ENCODE results near the gene SLC39A11. TPM values are rescaled to one million over a fixed set of nuclear protein-coding genes. Genes with fewer than 3 reads are reported as not detected.

The SLC39A11 gene
- total RNA-seq, 2 experiments from 2014 or later = 25.6 to 51.5 TPM

GRCh38 chr17:72891627-72892026, 200.9 kb downstream of the SLC39A11 start:
- Histone ChIP-seq H3K4me3 (ENCODE audit: low read depth, low read length, poor library complexity, severe bottlenecking) (no peak overlapping the region), H3K27ac (ENCODE audit: low read depth, low read length, poor library complexity, severe bottlenecking) (no peak overlapping the region), H3K79me2 (ENCODE audit: insufficient read depth, low read depth, low read length) (no peaks in the 10 kb centered on the region), H2AFZ (ENCODE audit: low read length) (no peak overlapping the region), H4K20me1 (ENCODE audit: insufficient read depth, low read length) (no peaks in the 10 kb centered on the region), H3K36me3 (ENCODE audit: insufficient read depth, low read length) (no peaks in the 10 kb centered on the region), H3K4me1 (ENCODE audit: insufficient read depth, low read length, poor library complexity, severe bottlenecking) (no peaks in the 10 kb centered on the region), H3K4me2 (ENCODE audit: low read length) (no peak overlapping the region), H3K9me3 (ENCODE audit: low read length) (no peaks in the 10 kb centered on the region), H3K9me2 (ENCODE audit: insufficient read depth, low read length) (no peaks in the 10 kb centered on the region)
- CTCF ChIA-PET (ENCODE audit: unreplicated experiment) = no interaction called here
- no TSS peak for BruUV-seq (replicated peaks)
- POLR2A ChIA-PET = no interaction called here
- no peak for DNase-seq (ENCODE audit: low spot score)
- no peak for TF ChIP-seq EZH2phosphoT487 (IDR thresholded peaks at IDR 0.05; ENCODE audit: borderline replicate concordance, low read depth, low read length)
- TF ChIP-seq, protein P1, sequence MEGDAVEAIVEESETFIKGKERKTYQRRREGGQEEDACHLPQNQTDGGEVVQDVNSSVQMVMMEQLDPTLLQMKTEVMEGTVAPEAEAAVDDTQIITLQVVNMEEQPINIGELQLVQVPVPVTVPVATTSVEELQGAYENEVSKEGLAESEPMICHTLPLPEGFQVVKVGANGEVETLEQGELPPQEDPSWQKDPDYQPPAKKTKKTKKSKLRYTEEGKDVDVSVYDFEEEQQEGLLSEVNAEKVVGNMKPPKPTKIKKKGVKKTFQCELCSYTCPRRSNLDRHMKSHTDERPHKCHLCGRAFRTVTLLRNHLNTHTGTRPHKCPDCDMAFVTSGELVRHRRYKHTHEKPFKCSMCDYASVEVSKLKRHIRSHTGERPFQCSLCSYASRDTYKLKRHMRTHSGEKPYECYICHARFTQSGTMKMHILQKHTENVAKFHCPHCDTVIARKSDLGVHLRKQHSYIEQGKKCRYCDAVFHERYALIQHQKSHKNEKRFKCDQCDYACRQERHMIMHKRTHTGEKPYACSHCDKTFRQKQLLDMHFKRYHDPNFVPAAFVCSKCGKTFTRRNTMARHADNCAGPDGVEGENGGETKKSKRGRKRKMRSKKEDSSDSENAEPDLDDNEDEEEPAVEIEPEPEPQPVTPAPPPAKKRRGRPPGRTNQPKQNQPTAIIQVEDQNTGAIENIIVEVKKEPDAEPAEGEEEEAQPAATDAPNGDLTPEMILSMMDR (conservative IDR thresholded peaks at IDR 0.05; ENCODE audit: low read length) = no peak
- intact Hi-C loops (cut with micrococcal nuclease; ENCODE audit: unreplicated experiment) = no loop called here

DNA sequence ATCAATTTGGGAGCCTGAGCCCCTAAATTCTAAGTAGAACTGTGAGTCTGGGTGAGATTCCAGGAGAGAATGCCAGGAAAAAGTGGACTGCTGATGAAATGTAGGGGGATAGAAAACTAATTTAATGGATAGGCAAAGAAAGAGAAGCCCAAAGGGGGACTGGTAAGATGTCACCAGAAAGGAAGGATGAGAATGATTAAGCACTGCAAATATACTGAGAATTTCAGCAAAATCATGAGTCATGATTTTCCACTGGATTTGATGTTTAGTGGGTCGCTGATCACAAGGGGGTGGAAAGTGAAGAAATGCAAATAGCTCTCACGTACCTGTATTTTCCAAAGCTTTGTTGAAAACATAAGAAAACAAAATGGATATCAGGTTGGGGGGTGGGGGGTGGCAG, 201.8 kb downstream of the SLC39A11 start:
- H3K4me2 ChIP-seq (ENCODE audit: low read length) = no peak overlapping the region
- DNase-seq (ENCODE audit: low spot score) = no peak
- intact Hi-C loops (cut with micrococcal nuclease; ENCODE audit: unreplicated experiment) = no loop called here
- no peaks in the 10 kb centered on the region for H4K20me1 ChIP-seq (ENCODE audit: insufficient read depth, low read length)
- no TSS peak for BruUV-seq (replicated peaks)
- H3K9me2 ChIP-seq (ENCODE audit: insufficient read depth, low read length) = no peaks in the 10 kb centered on the region
- H3K79me2 ChIP-seq (ENCODE audit: insufficient read depth, low read depth, low read length) = no peaks in the 10 kb centered on the region
- ChIA-PET CTCF (ENCODE audit: unreplicated experiment) (no interaction called here), POLR2A (interaction anchor here (0.6 kb wide), 1 partner anchor 1496 kb away, joined by 3 read pairs; no protein-coding TSS in a partner anchor)
- no peaks in the 10 kb centered on the region for H3K4me1 ChIP-seq (ENCODE audit: insufficient read depth, low read length, poor library complexity, severe bottlenecking)
- H3K36me3 ChIP-seq (ENCODE audit: insufficient read depth, low read length) = no peaks in the 10 kb centered on the region
- no peaks in the 10 kb centered on the region for H3K9me3 ChIP-seq (ENCODE audit: low read length)
- no peak overlapping the region for H2AFZ ChIP-seq (ENCODE audit: low read length)
- no peak for TF ChIP-seq EZH2phosphoT487 (IDR thresholded peaks at IDR 0.05; ENCODE audit: borderline replicate concordance, low read depth, low read length)
- TF ChIP-seq, protein P1 (conservative IDR thresholded peaks at IDR 0.05; ENCODE audit: low read length) = no peak
- H3K4me3 ChIP-seq (ENCODE audit: low read depth, low read length, poor library complexity, severe bottlenecking) = no peak overlapping the region
- no peak overlapping the region for H3K27ac ChIP-seq (ENCODE audit: low read depth, low read length, poor library complexity, severe bottlenecking)

DNA sequence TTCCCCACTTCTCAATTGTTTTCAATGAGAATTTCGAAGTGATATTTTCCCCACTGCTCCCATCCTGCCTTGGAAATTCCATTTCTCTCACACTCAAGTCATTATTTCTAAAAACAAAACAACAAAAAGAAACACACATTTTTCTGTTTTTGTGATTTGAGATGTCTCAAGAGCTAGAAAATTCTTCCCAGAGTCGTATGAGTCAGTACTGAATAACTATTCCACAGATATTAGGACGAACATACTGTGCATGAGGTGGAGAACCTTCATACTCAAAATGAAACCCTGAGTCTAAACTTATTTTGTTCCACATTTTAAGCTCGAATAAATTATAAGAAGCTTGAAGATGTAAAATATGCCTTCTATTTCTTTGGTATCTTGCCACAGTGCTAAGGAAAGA, 204.6 kb downstream of the SLC39A11 start:
- Histone ChIP-seq H3K4me1 (ENCODE audit: insufficient read depth, low read length, poor library complexity, severe bottlenecking) (no peaks in the 10 kb centered on the region), H3K79me2 (ENCODE audit: insufficient read depth, low read depth, low read length) (no peaks in the 10 kb centered on the region), H3K36me3 (ENCODE audit: insufficient read depth, low read length) (no peaks in the 10 kb centered on the region), H2AFZ (ENCODE audit: low read length) (no peak overlapping the region), H3K4me2 (ENCODE audit: low read length) (no peak overlapping the region), H4K20me1 (ENCODE audit: insufficient read depth, low read length) (no peaks in the 10 kb centered on the region), H3K9me2 (ENCODE audit: insufficient read depth, low read length) (no peaks in the 10 kb centered on the region), H3K27ac (ENCODE audit: low read depth, low read length, poor library complexity, severe bottlenecking) (no peak overlapping the region), H3K4me3 (ENCODE audit: low read depth, low read length, poor library complexity, severe bottlenecking) (no peak overlapping the region), H3K9me3 (ENCODE audit: low read length) (no peaks in the 10 kb centered on the region)
- POLR2A ChIA-PET = no interaction called here
- TF ChIP-seq, protein P1 (conservative IDR thresholded peaks at IDR 0.05; ENCODE audit: low read length) = no peak
- no peak for TF ChIP-seq EZH2phosphoT487 (IDR thresholded peaks at IDR 0.05; ENCODE audit: borderline replicate concordance, low read depth, low read length)
- DNase-seq (ENCODE audit: low spot score) = no peak
- BruUV-seq (replicated peaks) = no TSS peak
- CTCF ChIA-PET (ENCODE audit: unreplicated experiment) = interaction anchor here (0.9 to 1.3 kb wide), 2 partner anchors 20 to 161 kb away, joined by 3 to 4 read pairs; no protein-coding TSS in a partner anchor
- intact Hi-C loops (cut with micrococcal nuclease; ENCODE audit: unreplicated experiment) = no loop called here

All from OCI-LY7 (cell line).